Ishikawa (cell line): ENCODE results near the gene OPCML.

Source experiments
- CEBPB ChIP-seq: IDR thresholded peaks from 2 replicates; pipeline ENCODE4 v1.6.1; 2012
- CREB1 ChIP-seq: IDR thresholded peaks from 2 replicates; pipeline ENCODE4 v1.6.1; 2012; ENCODE audit warnings: low read depth
- EGR1 ChIP-seq: IDR thresholded peaks from 2 replicates; pipeline ENCODE4 v1.6.1; 2012
- EP300 ChIP-seq: IDR thresholded peaks from 2 replicates; pipeline ENCODE4 v1.6.1; 2012; ENCODE audit warnings: borderline replicate concordance
- FOXM1 ChIP-seq: IDR thresholded peaks from 2 replicates; pipeline ENCODE4 v1.6.1; 2012; ENCODE audit warnings: low read depth, borderline replicate concordance
- NFIC ChIP-seq: IDR thresholded peaks from 2 replicates; pipeline ENCODE4 v1.6.1; 2012
- RAD21 ChIP-seq: IDR thresholded peaks from 2 replicates; pipeline ENCODE4 v1.6.1; 2012; ENCODE audit warnings: low read depth
- TAF1 ChIP-seq: IDR thresholded peaks from 2 replicates; pipeline ENCODE4 v1.6.1; 2012; ENCODE audit warnings: low read depth, mild to moderate bottlenecking
- TCF12 ChIP-seq: IDR thresholded peaks from 2 replicates; pipeline ENCODE4 v1.6.1; 2012; ENCODE audit warnings: low read depth
- TEAD4 ChIP-seq: IDR thresholded peaks from 2 replicates; pipeline ENCODE4 v1.6.1; 2012
- YY1 ChIP-seq: IDR thresholded peaks from 2 replicates; pipeline ENCODE4 v1.6.1; 2012; ENCODE audit warnings: low read depth
- ZBTB7A ChIP-seq: IDR thresholded peaks from 2 replicates; pipeline ENCODE4 v1.6.1; 2012; ENCODE audit warnings: low read depth
- TF ChIP-seq, protein P1 (sequence below): IDR thresholded peaks from 2 replicates; pipeline ENCODE4 v1.6.1; 2012
- TF ChIP-seq, protein P2 (sequence below): IDR thresholded peaks from 2 replicates; pipeline ENCODE4 v1.6.1; 2012; ENCODE audit warnings: low read depth, mild to moderate bottlenecking
- TF ChIP-seq, protein P3 (sequence below): IDR thresholded peaks from 2 replicates; pipeline ENCODE4 v1.6.1; 2012

The OPCML gene

DNA sequence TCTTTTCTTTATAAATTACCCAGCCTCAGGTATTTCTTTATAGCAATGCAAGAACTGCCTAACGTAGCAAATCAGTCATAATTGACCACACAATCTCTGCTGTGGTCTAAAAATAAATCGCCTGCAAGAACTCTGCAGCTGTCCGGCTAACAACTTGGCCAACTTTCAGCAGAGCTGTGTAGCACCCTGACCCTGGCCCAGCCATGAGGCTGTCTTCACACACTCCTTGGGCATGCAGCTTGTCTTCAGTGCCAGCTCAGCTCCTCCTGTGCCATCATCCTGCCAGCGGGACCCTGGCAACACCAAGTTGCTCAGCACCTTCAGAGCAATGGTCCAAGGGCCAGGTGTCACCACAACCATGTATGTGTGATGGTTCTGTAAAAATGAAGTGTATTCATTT lies 355.6 kb downstream of the OPCML start:
- TF ChIP-seq ZBTB7A, result no peak
- TF ChIP-seq YY1, result no peak
- TF ChIP-seq FOXM1, result no peak
- TF ChIP-seq TAF1, result no peak

DNA sequence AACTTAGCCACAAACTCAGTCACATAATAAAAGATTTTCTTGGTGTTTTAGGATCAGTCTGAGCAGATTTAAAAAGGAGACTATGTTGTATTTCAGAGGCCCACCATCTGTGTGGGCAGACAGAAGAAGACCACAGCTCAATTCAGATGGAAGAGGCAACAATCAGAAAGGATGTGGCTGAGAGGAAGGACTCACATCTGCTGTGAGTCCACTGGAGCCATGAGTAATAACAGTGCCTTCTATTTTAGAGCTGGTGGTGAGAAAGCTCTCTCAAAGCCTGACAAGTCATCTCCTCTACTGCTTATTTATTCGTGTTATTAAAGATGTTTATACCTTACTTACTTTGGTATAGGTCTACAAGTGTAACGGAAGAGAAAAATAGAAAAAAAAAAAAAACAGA lies 357.2 kb downstream of the OPCML start:
- TF ChIP-seq NFIC, result no peak
- TF ChIP-seq, protein P1, sequence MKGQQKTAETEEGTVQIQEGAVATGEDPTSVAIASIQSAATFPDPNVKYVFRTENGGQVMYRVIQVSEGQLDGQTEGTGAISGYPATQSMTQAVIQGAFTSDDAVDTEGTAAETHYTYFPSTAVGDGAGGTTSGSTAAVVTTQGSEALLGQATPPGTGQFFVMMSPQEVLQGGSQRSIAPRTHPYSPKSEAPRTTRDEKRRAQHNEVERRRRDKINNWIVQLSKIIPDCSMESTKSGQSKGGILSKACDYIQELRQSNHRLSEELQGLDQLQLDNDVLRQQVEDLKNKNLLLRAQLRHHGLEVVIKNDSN, result no peak
- TF ChIP-seq ZBTB7A, result no peak
- no peak for TF ChIP-seq EP300
- TF ChIP-seq TAF1, result no peak
- no peak for TF ChIP-seq TCF12
- no peak for TF ChIP-seq CREB1
- no peak for TF ChIP-seq YY1
- no peak for TF ChIP-seq RAD21
- TF ChIP-seq, protein P2, sequence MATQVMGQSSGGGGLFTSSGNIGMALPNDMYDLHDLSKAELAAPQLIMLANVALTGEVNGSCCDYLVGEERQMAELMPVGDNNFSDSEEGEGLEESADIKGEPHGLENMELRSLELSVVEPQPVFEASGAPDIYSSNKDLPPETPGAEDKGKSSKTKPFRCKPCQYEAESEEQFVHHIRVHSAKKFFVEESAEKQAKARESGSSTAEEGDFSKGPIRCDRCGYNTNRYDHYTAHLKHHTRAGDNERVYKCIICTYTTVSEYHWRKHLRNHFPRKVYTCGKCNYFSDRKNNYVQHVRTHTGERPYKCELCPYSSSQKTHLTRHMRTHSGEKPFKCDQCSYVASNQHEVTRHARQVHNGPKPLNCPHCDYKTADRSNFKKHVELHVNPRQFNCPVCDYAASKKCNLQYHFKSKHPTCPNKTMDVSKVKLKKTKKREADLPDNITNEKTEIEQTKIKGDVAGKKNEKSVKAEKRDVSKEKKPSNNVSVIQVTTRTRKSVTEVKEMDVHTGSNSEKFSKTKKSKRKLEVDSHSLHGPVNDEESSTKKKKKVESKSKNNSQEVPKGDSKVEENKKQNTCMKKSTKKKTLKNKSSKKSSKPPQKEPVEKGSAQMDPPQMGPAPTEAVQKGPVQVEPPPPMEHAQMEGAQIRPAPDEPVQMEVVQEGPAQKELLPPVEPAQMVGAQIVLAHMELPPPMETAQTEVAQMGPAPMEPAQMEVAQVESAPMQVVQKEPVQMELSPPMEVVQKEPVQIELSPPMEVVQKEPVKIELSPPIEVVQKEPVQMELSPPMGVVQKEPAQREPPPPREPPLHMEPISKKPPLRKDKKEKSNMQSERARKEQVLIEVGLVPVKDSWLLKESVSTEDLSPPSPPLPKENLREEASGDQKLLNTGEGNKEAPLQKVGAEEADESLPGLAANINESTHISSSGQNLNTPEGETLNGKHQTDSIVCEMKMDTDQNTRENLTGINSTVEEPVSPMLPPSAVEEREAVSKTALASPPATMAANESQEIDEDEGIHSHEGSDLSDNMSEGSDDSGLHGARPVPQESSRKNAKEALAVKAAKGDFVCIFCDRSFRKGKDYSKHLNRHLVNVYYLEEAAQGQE, result no peak
- no peak for TF ChIP-seq EGR1

DNA sequence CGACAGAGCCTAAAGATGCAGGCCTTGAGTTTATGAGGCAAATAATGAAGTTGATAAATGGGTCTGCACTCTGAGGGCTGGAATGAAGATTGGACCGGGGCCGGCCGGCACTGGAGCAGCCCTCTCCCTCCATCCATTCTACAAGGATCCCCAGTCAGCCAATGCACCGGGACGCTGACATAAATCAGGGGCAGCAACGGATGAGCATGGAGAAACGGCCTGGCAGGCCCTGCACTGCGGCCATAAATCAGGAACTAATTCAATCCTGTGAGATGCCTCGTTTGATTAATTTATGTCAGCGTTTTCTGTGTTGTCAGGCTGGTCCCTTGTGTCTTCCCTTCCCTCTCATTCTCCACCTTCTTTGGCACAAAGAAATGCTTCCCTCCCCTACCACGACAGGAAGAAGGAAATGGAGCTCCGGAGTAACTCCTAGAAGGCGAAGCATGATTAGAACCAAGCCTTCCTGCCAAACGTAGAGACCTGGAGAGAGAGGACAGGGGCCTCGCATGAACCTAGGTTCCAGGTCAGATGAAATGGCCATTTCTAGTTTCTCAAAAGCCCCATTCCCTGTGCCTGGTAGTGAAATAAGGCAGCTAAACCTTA lies 358.4 kb downstream of the OPCML start:
- TF ChIP-seq CREB1, result no peak
- TF ChIP-seq, protein P2, result no peak
- no peak for TF ChIP-seq CEBPB
- TF ChIP-seq TEAD4, result no peak
- TF ChIP-seq EP300, result no peak
- TF ChIP-seq, protein P3, sequence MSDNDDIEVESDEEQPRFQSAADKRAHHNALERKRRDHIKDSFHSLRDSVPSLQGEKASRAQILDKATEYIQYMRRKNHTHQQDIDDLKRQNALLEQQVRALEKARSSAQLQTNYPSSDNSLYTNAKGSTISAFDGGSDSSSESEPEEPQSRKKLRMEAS, result no peak
- no peak for TF ChIP-seq NFIC
- TF ChIP-seq TAF1, result no peak
- TF ChIP-seq, protein P1, result no peak
- no peak for TF ChIP-seq EGR1
- no peak for TF ChIP-seq ZBTB7A
- no peak for TF ChIP-seq RAD21

DNA sequence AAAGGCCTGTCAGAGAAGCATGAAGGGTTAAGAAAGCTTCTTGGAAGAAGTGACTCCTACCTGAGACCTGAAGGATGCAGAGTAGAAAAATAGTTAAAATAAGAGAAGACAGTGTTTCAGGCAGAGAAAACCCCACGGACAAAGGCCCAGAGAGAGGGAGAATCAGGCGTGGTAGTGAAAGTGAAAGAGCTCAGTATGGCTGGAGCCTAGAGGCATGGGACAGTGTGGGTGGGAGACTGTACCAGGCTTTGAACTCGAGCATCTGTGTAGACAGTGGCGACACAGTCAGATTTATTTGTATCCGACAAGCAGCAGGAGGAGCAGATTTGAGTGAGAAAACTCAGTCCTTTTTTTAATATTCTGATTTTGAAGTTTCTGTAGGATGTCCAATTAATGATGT lies 360.0 kb downstream of the OPCML start:
- no peak for TF ChIP-seq TEAD4
- TF ChIP-seq NFIC, result no peak
- TF ChIP-seq EP300, result no peak
- TF ChIP-seq TAF1, result no peak
- TF ChIP-seq ZBTB7A, result no peak
- TF ChIP-seq TCF12, result no peak
- no peak for TF ChIP-seq RAD21
- no peak for TF ChIP-seq EGR1
- TF ChIP-seq CEBPB, result no peak
- TF ChIP-seq, protein P3, result no peak
- no peak for TF ChIP-seq FOXM1
- TF ChIP-seq, protein P1, result no peak
- no peak for TF ChIP-seq CREB1
- TF ChIP-seq, protein P2, result no peak
- TF ChIP-seq YY1, result no peak
